Hepatocyte (in vitro differentiated cells): ENCODE data around the gene SRPK2.

Experiments used
- EZH2phosphoT487 ChIP-seq: fragments of 200-600 bp; sonication (generic); IDR thresholded peaks from one replicate; pipeline ENCODE4 v1.6.1; 2018; ENCODE audit warnings: antibody characterized with exemption, mild to moderate bottlenecking, low read depth, moderate library complexity; ENCODE audit not compliant: unreplicated experiment, severe bottlenecking
- TF ChIP-seq, protein P1 (sequence below): fragments of 200-600 bp; sonication (generic); IDR thresholded peaks from 2 replicates; pipeline ENCODE4 v1.5.1; 2016; ENCODE audit warnings: antibody characterized with exemption, mild to moderate bottlenecking; ENCODE audit not compliant: poor library complexity

DNA sequence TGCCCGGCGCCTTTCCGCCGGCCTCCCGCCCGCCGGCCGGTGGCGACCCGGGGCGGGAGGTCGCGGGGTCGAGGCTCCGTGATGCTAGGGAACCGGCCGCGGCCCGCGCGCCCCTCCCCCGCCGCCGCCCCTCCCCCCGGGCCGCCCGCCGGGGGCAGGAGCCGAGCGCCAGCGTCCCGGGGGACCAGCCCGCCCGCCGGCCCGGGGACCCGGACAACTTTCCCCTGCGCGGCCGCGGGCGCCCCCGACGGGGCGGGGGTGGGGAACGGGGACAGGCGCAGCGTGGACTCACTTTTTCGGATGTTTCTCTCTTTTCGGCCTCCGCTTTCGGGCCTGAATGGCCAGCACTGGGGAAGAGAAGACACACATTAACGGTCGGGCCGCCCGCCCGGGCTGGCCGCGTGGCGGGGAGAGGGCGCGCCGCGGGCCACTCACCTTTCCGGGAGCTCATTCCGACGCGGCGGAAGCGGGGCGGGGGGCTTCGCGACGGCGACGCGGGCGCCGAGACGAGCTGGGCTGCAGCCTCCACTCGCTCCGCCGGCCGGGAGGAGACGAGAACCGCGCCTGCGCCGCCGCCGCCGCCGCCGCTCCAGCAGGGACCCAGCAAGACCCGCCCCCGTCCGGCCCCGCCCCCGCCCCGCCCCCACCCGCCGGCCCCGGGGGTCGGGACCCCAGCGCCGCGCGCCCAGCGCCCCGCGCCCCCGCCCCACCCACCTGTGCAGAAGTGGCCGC is at the start of gene SRPK2:
- TF ChIP-seq, protein P1, sequence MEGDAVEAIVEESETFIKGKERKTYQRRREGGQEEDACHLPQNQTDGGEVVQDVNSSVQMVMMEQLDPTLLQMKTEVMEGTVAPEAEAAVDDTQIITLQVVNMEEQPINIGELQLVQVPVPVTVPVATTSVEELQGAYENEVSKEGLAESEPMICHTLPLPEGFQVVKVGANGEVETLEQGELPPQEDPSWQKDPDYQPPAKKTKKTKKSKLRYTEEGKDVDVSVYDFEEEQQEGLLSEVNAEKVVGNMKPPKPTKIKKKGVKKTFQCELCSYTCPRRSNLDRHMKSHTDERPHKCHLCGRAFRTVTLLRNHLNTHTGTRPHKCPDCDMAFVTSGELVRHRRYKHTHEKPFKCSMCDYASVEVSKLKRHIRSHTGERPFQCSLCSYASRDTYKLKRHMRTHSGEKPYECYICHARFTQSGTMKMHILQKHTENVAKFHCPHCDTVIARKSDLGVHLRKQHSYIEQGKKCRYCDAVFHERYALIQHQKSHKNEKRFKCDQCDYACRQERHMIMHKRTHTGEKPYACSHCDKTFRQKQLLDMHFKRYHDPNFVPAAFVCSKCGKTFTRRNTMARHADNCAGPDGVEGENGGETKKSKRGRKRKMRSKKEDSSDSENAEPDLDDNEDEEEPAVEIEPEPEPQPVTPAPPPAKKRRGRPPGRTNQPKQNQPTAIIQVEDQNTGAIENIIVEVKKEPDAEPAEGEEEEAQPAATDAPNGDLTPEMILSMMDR = no peak
- TF ChIP-seq EZH2phosphoT487 = no peak
